GM18867 (cell line): Measurements from ENCODE around the gene WWOX.

ENCODE experiments used
- ATAC-seq: cut with Tn5 transposase; IDR thresholded peaks from one replicate; pipeline ENCODE4 v1.9.1; 2021; ENCODE audit warnings: mild to moderate bottlenecking, moderate library complexity; ENCODE audit not compliant: unreplicated experiment

Gene WWOX

DNA sequence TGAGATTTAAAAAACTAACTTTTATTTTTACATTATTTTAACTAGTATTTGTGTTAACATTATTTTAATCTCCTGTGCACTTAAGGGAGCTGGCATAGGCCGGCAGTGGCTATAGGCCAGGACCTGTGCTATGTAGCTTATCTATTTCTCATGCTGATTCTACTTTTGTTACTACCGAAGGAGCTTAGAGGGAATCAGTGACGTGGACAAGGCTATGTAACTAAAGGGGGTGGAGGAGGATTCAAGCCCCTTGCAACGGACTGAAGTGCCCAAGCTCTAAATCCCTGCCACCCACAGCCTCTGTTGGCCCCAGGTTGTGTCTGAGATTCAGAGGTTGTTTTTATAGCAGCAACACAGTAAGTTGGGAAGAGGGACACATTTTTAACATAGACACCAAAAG lies 356.4 kb downstream of the WWOX start:
- ATAC-seq: no peak

DNA sequence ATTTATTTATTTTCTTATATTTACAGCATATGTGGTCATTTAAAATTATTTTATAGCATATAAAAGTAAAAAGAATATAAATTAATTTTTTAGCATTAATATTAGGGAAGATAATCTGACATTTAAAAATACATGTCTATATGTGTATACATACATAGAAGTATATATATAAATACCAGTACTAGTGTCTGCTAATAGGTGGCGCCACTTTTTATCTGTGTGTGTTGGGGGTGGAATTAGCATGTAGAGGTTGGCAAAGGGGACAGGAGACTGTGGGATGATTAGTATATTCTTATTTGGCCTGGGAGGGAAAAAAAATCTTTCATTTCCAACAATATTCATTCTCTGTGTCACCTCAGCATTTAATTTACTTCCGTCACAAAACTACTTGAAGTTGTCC lies 359.1 kb downstream of the WWOX start:
- ATAC-seq: no peak

DNA sequence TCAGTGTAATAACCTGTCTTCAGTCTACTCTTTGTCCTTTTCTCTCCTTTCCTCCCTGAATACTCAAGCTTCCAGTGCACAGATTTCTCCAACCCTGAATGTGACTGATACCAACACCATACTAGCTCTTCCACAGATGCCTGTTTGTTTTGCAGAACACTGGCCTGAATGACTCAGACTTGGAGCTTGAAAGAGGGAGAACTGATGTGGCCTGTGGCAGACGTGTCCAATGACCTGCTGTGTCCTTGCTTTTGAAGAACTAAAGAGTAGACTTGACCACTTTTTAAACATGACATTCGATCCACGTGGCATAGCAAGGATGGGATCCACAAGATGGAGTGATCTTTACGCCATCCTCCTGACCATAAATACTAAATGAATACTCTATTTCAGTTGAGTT lies 361.0 kb downstream of the WWOX start:
- ATAC-seq: no peak

DNA sequence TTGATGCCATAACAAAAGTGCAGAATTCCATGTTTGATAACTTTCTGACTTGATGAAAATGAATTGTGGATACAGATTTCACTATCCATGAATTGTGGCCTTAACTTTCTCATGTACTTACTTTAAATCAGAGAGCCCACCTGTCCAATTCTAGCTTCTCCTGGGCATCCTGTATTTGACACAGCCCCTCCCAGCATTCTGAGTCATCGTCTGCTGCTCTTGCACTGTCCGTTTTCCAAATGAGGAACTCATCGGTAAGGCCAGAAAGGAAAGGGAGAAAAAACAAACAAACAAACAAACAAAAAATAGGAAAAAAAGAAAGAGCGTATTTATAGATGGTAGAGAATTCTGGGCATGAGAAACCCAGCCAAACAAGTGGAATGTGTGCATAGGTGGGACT lies 361.6 kb downstream of the WWOX start:
- no peak for ATAC-seq

DNA sequence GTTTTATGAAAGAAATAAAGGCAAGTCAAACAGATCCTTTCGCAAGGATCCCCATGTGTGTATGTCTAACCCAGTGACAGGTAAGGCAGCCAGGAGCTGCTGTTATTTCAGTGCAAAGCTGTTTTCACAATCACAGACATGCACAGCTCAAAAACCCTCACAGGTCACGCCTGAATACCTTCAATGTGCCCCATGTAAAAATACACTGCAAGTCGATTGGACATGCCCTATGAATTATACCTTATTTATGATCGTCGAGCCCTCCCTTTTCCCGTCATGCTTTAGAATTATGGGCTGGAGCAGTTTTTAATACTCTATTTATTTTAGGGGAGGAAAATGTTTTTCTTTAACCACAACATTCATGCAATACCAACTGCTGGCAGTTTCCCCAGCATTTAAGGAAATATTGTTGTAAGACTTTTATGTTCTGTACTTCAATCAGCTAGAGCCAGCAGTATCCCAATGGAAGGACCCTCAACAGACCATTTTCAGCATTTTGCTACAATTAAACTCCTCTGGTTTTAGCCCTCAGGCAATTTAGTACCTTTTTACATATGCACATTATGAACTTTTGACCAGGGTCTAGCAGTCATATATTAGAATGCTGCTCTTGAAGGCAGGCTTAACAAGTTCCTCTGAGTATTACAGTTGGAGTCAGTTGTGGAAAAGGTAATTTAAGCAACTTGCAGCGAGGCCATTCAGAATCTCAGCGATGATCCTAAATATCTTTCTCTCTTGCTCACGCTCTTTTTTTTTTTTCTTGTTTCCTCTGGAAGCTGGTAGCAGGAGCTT lies 362.2 kb downstream of the WWOX start:
- no peak for ATAC-seq

GRCh38 chr16:78462288-78463208 lies 363.1 kb downstream of the WWOX start:
- ATAC-seq: no peak

DNA sequence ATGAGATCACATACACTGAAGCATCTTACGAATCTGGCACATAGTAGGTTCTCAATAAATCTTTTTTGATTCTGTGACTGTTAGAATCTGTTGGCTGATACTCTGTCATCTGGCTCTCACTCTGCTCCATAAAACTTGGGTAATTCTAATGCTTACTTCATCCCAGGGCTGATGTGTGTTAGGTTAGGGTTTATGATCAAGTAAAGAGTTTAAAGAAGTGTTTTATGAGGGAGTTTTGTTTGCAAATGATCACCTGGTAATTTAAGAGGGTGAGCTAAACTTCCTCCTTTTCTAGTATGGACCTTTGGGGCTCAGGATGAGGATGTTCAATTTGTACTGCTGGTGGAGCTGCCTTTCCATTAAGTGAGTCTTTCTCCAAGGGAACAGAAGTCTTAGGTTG lies 364.1 kb downstream of the WWOX start:
- no peak for ATAC-seq

DNA sequence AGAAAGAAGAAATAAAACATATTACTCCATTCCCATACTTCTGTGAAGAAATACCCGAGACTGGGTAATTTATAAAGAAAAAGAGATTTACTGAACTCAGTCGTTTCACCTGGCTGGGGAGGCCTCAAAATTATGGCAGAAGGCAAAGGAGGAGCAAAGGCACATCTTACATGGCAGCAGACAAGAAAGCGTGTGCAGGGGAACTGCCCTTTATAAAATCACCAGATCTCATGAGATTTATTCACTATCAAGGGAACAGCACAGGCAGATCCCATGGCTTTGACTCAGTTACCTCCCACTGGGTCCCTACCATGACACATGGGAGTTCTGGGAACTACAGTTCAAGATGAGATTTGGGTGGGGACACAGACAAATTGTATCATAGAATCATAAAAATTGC lies 365.4 kb downstream of the WWOX start:
- ATAC-seq: no peak

DNA sequence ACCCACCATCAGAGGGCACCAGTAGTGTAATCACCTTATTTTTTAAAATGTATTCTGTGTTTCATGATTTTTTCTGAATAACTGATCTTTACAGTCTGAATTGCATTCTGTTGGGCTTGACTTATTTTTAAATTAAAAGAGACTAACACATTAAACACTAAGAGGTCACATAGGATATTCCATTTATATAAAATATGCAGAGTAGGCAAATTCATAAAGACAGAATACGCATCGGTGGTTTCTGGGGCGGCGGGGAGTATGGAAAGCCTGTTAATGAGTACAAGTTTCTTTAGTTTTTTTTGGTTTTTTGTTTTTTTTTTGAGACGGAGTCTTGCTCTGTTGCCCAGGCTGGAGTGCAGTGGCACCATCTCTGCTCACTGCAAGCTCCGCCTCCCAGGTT lies 366.3 kb downstream of the WWOX start:
- no peak for ATAC-seq

DNA sequence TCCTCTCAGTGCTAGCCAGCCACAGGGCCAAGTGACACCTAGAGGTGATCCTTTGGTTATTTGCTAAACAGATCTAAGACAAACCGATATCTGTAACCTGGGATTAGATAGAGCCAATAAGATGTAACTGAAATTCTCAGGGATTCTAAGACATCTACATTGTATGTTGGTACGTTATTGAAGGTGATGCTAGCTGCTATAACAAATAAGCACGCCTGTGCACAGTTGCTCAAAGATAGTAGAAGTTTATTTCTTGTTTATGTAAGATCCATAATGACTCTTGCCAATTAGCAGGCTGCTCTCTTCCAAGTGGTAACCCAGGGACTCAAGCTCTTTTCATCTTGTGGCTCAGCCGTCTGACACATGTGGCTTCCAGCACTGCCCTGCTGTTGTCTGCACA lies 370.3 kb downstream of the WWOX start:
- no peak for ATAC-seq

DNA sequence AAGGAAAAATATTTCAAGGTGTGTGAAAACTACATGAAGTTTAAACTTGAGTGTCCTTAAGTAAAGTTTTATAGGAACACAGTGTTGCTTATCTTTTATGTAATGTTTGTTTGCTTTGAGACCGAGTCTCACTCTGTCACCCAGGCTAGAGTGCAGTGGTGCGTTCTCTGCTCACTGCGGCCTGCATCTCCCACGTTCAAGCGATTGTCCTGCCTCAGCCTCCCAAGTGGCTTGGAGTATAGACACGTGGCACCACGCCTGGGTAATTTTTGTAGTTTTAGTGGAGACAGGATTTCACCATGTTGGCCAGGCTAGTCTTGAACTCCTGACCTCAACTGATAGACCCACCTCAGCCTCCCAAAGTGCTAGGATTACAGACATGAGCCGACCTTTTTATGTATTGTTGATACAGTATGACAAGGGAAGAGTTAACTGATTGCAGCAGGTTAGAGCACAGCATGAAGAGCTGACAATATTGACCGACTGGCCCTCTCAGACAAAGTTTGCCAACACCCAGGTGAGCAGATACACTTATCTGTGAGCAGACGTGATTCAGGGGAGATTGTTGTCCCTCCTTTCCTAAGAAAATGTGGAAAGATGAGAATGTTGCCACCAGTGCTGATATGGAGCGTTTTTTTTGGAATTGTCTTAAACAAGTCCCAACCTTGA lies 373.7 kb downstream of the WWOX start:
- ATAC-seq: no peak

- ATAC-seq: peak; percentile 86
Observed at GRCh38 chr16:78474762-78475161, 375.3 kb downstream of the WWOX start.

DNA sequence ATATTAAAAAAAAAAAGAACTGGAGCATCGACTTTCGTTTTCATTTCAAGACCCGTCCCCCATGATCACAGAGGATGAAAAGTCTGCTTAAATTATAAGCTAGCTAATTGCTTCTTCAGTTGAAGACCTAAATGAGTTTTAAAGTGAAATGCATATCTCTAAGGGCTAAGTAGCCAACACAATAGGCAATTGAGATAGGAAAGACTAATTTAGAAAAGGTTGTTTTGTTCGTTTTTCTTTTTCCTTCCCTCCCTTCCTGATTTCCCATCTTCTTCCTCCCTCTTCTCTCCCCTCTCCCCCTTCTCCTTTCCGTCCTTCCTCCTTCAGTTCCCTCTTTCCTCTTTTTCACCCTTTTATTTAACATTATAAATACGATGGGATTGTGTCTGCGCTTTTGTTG lies 377.2 kb downstream of the WWOX start:
- no peak for ATAC-seq

- ATAC-seq: no peak
Observed at GRCh38 chr16:78478267-78478861, 378.9 kb downstream of the WWOX start.

DNA sequence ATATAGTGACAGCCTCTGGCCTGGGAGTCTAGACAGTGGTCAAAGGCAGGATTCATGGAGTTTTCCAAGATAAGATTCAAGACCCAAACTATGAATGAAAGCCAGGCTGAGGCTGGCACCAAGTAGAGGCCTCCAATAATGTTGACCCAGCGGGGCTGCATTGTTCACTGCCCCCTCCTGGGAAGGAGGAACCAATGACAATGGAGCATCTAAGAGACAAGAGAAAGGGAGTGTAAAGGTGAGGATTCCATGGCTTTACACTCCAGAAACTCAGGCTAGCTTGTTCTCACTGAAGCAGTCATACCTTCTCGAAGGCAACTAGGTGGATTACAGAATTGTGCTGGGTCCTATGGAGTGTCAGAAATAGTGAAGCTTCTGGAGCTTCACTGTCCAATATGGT lies 380.3 kb downstream of the WWOX start:
- ATAC-seq: no peak

GRCh38 chr16:78480588-78480987 lies 381.1 kb downstream of the WWOX start:
- ATAC-seq: no peak

- no peak for ATAC-seq
Observed at GRCh38 chr16:78483124-78483992, 383.9 kb downstream of the WWOX start.

DNA sequence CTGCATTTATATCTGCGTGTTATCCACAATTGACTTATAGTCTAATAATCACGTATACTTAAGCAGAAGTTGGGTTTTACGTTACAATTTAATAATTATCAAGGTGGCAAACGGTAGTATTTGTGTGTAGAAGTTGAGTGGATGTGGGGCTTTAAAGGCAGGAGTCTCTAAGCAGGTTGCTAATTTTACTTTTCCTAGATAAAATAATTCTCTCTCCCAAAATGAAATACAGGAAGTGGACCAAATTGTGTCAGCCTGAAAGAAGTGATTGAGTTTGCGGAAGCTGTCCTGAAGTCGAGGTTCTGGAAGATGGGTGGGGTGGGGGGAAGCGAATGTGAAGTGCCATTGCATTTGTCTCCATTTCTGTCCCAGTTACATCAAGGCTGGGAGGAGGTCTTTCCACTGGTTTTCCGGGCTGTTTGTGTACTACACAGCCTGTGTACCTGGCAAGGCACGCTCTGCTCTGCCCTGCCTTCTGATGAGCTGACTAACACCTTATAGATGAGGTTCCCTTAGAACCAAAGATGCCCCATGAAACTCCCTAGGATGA lies 385.1 kb downstream of the WWOX start:
- ATAC-seq: no peak

- no peak for ATAC-seq
Observed at GRCh38 chr16:78485188-78485916, 385.9 kb downstream of the WWOX start.
